GM19324 (cell line): Measurements from ENCODE around the gene HK2.

Source experiments
- ATAC-seq: cut with Tn5 transposase; IDR thresholded peaks from one replicate; pipeline ENCODE4 v1.9.1; 2021; ENCODE audit warnings: mild to moderate bottlenecking, moderate library complexity; ENCODE audit not compliant: unreplicated experiment, low FRiP score

HK2 gene

DNA sequence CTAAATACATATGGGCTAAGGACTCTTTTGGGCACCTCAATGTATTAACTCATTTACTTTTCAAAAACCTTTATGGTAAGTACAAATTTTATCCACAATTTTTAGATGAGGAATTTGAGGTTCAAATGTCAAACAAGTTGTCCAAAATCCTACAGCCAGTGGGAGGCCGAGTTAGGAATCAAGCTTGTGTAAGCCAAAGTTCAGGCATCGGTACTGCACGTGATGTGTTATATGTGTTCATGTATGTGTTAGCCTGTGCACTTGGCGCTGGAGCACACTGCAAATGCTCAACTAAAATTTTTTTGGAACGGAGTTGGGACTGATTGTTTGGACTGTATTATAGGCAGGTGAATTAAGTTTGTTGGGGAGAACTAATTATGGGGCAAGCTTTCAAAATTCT is 22.7 kb downstream of the HK2 start:
- no peak for ATAC-seq

DNA sequence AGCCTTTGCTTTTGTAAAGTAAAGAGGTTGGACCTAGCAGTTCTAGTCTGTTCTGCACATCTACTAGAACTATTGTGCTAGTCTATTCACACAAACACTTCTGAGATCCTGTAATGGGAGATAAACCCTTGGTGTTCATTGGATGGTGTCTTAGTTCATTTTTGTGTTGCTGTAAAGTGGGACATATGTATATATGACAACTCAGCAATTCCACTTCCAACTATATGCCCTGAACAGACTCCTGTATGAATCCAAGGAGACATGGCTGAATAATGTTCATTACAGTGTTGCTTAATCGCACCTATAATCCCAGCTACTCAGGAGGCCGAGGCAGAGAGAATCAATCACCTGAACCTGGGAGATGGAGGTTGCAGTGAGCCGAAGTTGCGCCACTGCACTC is 23.3 kb downstream of the HK2 start:
- no peak for ATAC-seq

DNA sequence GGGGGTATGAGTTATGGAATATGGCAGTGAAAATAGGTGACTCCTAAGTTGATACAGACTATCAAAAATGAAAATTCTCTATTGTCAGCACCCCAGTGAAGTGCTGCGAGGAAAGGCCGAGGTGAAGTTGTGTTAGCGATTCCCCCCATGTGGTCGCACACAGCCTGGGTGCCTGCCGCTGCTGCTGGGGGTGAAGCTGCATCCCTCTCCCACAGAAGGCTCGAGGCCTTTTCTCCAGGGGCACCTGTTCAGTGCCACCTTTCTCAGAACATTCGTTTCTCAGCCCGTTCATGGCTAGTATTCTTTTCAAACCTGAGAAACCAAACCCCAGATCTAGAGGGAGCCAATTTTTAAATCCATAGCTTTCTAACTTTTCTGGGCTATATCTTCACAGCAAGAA is 23.8 kb downstream of the HK2 start:
- ATAC-seq: no peak

DNA sequence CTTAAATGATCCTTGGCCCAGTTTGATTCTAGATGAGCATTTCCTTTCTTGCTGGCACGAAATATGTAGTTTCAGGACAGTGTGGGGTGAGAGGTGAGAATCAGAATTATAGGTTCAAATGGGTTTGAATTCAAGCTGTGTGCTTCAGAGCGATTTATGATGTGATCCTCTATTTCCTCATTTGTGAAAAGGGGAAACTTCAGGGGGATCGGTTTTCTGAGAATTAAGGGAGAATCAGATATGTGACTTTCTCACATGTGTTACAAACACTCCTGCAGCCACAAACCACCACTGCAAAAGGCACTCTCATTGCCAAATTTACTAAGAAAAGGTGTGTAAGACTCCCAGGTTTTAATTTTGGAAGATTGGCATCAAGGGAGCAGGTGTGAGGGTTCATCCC is 24.4 kb downstream of the HK2 start:
- ATAC-seq: no peak

DNA sequence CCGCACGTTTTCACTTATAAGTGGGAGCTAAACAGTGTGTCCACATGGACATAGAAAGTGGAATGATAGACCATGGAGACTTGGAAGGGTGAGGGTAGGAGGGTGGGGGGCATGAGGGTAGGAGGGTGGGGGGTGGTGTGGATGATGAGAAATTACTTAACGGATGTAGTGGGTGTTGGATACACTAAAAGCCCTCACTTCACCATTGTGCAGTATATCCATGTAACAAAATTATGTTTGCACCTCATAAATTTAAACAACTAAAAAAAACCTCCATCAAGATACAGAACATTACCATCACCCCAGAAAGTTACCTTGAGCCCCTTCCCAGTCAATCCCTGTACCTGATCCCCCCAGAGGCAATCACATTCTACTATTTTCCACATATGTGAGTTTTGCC is 26.2 kb downstream of the HK2 start:
- no peak for ATAC-seq

DNA sequence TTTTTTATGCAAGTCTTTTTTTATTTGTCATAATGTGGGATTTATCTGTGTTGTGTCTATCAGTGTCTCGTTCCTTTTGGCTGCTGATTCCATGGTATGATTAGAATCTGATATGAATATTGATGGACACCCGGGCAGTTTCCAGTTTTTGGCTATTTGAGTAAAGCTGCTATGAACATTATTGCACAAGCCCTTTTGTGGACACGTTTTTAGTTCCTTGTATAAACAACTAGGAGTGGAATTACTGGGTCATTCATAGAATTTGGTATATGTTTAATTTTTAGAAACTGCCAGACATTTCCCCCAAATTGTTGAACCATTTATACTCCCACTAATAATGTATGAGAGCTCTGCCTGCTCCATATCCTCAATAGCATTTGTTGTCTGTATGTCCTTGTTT is 26.6 kb downstream of the HK2 start:
- no peak for ATAC-seq

DNA sequence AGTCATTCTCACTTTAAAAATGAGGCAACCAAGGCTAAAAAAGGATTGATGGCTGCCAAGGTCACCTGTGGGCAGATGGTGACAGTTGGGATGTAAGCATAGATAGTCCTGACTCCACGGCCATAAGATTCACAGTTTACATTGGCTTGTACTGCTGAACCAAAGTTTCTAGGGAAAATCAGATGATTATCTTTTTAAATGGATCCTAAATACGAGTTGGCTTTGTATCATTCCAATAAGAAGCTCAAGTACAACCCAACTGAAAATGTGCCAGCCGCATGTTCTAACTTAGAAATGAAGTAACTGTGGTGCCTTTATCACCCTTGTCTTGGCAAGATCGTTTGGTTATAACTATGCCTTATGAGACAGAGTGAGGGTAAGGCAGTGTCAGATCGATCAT is 27.6 kb downstream of the HK2 start:
- no peak for ATAC-seq

DNA sequence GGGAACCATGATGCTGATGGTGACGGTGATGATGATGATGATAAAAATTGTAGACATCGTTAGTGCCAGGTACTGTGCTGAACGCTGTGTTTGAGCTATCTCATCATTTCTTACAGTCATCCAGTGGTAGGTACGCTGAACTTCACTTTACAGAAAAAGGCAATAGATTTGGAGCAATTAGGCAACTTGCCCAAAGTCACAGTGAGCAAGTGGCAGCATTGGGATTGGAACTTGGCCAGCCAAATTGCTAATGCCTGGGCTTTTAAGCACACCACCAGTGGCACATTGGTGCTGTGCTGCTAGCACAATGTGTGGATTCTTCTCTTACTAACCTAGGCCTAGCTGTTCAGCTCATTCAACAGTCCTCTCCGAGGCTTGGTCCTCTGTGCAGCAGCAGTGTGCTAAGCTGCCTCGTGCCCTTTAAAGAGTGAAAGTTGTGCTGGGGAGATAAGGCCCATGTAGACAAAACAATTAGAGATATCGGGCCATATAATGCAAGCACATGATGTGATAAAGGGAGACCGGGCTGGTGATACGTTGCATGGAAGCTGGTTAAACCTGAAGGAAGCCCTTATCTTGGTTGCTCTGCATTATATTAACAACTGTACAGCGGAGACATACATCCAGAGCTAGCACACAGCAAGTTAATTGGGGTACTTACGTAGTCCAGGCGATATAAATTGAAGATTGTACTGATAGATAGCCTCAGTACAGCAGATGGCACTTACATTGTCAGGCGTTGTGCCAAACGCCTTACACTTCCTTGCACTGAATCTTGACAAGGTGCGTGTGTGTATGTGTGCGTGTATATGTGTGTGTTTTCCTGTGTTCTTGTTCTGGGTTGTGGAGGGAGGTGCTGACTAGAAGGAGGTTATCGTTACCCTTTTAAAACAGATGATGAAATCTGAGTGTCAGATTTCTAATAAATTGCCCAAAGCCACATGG is 28.4 kb downstream of the HK2 start:
- ATAC-seq: no peak

DNA sequence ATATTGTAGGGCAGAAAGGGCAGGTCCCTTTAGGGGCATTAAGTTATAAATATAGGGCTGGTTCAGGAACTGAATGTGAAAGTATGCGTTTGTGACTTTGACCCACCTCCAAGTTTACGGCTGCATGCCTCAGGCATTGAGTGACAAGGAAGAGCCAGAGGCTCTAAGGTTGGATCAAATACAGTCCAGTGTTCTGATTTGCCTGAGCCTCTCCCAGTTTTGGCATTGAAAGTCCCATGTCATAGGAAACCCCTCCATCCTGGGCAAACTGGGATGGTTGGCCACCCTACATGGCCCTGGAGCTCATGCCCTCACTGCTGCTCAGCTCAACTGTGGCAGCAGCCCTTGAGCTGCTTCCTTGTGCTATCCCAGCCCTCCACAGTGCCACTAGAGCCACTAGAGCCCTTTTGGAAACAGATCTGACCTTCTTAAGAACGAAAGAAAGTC is 29.9 kb downstream of the HK2 start:
- peak; percentile 78 for ATAC-seq

DNA sequence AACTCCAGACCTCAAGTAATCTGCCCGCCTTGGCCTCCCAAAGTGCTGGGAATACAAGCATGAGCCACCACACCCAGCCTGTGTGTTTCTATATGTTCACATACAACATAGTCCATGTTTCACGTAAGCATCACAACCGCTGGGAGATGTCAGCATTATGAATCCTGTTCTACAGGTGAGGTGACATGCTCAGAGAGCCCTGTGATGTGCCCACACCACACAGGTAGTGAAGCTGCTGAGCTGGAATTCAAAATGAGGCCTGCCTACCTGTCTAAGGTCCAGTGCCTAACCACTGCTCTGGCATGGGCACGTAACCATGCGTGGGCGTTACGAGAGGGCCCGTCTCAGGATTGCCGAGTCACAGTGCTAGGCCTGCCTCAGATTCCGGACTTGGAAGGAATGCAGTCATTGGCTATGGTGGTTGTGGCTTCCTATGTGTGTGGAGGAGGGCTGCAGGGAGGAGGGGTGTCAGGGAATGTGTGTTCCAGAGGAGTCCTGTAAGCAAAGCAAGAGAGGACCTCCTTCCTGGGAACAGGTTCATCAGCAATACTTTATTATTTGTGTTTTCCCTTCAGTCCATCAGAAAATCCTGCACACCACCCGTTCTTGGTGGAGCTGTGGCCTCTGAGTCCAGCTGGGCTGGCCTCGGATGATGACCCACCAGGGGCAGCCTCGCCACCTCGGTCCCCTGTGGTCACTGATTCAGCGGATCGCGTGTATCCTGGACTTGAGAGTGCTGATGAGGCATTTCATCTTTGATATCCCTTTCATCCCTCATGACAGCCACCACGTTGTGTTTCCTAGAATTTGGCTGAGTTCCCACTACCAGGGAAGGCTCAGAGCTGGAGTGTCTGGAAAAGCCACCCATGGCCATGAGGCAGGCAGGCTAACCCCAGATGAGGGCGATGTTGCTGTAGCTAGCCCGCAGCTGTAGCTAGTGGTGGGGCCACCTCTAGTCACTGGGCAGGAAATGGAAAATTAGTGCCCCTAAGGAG is 31.1 kb downstream of the HK2 start:
- ATAC-seq: no peak

DNA sequence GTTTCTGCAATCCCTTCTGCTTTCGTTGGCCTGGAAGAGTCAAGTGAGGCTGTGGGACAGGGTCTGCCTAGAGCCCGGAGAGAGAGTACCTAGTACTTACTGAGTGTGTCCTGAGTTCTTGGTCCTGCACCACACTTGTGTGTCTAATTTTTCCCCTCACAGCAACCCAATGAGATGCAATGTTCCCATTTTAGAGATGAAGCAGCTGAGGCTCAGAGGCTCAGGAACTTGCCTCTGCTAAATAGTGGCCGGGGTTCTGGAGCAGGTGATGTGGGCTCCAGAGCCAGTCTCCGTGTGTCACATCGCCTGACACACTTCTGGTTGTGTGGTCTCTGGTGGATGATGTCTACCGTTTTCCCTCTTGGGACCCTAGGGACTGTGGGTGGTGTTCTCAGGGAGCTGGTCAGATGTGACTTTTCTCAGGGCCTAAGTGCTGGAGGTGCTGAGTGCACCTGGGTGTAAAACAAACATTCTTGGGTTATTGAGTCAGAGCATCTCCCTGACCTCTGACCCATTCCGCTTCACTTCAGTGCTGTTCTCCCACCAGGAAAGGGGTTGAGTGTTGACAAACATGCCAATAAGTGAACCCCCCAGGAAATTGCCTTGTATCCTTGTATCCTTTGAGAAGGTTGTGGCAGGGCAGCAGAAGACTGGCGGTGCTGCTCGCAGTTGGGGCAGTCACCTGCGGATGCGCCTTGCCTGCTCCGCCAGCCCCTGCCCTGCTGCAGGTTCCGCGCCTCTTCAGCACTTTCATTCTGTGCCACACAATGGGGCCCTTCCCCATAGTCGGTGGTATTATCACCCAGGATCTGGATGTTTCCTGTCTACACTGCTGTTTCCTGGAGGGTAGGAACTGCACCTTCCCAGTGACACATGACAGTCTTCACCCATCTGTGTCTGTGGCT is 32.1 kb downstream of the HK2 start:
- ATAC-seq: no peak

DNA sequence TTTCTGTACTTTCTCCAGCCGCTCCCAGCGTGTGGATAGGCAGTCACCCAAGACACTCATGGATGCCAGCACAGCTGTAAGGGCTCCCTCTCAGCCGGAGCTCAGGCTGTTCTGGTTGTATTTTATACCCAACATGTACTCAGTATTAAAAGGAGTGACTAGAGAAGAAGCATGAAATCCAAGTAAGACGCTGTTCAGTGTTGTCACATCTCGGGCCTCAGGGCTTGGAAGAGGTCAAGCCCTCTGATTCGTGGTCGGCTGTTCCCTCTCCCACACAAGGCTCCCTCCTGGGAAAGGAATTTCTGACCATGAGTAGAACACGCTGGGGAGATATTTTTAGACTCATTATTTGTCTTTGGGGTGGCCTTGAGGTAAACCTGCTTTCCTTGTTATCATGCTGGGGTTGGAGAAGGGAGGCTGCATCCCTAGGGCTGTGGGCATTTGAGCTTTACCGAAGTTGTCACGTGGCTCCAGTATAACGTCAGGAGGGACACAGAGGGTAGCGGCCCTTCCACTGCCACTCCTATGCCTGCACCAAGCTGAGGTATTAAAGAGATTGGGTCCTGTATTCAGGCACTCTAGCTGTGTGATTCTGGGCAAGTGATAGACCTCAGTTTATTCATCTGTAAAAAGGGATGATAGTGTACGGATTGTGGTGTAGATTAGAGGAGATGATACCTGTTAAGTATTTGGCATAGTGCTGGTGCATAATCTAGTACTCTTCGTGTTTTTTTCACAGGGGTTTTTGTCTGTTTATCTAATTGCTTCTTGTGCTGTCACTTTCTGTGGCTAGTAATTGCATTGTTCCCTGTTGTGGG is 34.1 kb downstream of the HK2 start:
- no peak for ATAC-seq

DNA sequence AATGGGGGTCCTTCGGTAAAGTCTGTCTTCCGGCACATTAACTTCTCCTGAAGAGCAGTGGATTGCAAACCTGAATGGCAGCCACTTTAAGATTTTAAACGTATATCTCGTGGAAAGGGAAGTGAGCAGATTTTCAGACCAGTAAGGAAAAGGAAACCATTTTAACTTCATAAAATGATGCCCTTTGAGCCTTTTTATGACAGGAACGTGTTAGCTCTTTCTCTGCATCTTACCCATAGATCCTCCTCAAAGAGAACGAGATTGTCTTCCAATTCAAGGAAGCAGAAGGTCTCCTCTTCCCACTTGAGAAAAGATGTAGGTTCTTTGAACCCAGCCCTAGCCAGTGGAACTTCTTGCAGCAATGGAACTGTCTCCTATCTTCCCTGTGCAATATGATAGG is 35.6 kb downstream of the HK2 start:
- no peak for ATAC-seq

DNA sequence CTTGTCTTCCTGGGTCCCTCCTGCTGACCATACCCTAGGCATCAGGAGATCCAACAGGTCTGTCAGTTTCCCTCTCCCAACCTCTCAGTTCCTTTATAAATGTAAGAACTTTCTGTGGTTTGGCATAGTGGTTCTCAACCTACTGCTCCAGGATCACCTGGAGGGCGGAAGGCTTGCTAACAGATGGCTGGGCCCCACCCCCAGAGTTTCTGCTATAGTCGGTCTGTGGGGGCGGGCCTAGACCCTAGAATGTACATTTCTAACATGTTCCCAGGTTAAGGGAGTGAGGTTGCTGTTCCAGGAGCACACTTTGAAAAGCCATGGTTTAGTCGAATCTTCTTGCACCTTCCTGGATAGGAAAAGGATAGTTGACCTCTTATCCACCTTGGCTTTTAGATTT is 37.0 kb downstream of the HK2 start:
- no peak for ATAC-seq

DNA sequence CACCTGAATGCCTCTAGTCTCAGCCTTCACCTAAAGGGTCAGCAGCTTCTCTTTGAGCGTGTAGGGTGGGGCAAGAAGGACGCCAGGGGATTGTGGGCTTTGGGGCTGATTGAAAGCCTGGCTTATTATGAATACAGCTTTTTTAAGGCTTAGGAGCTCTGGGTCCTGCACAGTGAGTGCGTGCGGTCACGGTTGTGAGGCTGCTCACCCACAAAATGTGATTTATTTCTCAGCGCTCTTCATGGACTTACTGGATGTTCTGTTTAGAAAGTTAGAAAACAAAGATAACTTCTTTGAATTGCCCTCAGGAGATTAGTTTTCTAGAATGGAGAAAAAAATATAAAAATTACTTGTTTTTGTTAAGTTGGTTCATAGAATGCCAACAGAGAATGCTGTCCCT is 37.5 kb downstream of the HK2 start:
- no peak for ATAC-seq

DNA sequence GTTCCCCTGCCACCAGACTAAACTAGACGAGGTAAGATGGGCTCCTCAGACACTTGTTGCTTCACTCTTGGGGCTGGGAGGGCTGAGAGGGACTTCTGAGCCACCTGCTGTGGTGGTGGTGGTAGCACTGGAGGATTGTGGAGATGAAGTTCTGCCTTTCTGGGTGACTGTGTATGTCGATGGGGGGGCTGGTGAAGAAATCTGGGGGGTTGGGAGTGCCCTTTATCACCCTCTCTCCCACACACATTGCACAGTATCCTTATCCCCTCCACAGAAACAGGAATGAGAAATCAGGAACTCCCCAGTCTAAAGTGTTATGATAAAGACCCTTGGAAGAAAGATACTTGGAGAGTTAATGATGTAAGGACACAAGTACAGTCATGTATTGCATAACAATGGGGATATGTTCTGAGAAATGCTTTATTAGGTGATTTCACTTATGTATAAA is 38.5 kb downstream of the HK2 start:
- no peak for ATAC-seq

DNA sequence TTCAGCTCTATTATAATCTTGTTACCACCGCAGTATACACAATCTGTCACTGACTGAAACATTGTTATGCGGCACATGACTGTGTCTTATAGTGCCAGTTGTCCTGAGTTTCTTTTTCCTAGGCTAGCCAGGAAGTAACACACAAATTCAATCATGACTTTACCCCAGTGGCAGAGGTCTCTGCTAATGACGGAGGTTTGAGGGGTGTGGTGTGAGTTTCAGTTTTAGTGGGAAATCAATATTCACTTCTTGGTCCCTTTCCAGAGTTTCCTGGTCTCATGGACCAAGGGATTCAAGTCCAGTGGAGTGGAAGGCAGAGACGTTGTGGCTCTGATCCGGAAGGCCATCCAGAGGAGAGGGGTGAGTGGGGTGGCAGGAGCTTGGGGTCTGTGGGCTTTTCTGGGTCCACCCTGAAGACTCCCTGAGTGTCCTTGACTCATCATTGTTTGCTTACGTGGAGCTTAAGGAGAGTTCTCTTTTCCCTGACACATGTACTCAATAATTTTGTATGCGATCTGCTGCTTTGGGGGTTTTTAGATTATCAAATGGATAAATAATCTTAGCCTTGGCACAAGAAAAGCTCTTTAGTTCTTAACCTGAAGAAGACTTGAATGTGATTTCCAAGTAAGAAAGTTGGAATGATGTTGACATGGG is 39.2 kb downstream of the HK2 start:
- ATAC-seq: no peak

DNA sequence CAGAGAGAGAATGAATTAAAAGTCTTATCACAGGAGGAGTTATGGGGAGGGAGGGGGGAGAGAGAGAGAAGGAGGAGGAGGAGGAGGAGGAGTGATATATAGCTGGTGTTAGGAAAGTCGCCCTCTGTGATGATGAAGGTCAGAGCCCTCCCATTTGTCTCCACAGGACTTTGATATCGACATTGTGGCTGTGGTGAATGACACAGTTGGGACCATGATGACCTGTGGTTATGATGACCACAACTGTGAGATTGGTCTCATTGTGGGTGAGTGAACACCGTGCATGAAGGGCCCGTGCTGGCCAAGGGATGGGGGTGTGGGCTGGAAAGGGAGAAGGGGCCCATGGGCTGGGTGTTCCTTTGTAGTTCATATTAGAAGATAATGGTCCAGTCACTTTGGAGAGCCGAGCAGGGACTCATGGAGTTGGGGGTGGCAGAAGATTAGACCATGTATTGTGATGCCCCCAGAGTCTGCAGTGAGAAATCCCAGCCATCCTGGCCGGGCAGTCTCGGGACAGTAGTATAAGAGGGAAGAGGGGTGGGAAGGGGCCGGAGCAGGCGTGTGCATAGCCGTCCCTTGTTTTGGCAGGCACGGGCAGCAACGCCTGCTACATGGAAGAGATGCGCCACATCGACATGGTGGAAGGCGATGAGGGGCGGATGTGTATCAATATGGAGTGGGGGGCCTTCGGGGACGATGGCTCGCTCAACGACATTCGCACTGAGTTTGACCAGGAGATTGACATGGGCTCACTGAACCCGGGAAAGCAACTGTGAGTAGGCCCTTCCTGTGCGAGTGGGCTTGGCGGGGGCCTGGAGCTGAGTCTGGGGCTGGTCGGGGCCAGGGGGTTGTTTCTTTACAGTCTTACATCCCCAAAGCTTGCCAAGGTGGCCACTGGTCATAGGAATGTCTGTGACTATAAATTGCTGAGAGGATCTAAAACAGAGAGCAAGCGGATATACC is 40.0 kb downstream of the HK2 start:
- no peak for ATAC-seq
